RWPE1 (cell line): ENCODE results near the gene MYORG.

Experiments
- CTCF ChIA-PET: fragments of 350-600 bp; sonication (Branson Sonifier 250); formaldehyde crosslinking; extraction: SDS; loops from one replicate; lab custom pipeline; 2021; lab: Yijun Ruan, JAX
- POLR2A ChIA-PET: fragments of 400-600 bp; formaldehyde crosslinking; extraction: SDS; loops from one replicate; lab custom pipeline; 2020; ENCODE audit warnings: antibody characterized with exemption; ENCODE audit not compliant: low non-redundant PET; lab: Yijun Ruan, JAX
- DNase-seq: peaks from one replicate; pipeline ENCODE4 v3.0.0; 2012; ENCODE audit warnings: low spot score
- H3K27ac ChIP-seq: fragments of 450-650 bp; 2 replicates; pipeline ENCODE4 v1.5.1; 2017
- CTCF ChIP-seq: fragments of 450-650 bp; conservative IDR thresholded peaks from 2 replicates; pipeline ENCODE4 v1.5.1; 2017; ENCODE audit warnings: low read depth, mild to moderate bottlenecking

The MYORG gene

GRCh38 chr9:34376596-34377403 lies at the start of gene MYORG:
Gene MYORG (minus strand): TSS chr9:34376898. CDS start chr9:34372943, 3,955 bp downstream.
- peak; percentile 100 for DNase-seq
- ChIA-PET POLR2A (interaction anchor here (0.6 to 1.9 kb wide), 3 partner anchors 43 to 1199 kb away, joined by 3 to 6 read pairs (median 4); no protein-coding TSS in a partner anchor), CTCF (interaction anchor here (0.5 to 6.2 kb wide), 8 partner anchors 13 to 1385 kb away, joined by 3 to 54 read pairs (median 4); no protein-coding TSS in a partner anchor)
- no peak for TF ChIP-seq CTCF
- H3K27ac ChIP-seq: peak within 1 kb of the TSS; percentile 77

DNA sequence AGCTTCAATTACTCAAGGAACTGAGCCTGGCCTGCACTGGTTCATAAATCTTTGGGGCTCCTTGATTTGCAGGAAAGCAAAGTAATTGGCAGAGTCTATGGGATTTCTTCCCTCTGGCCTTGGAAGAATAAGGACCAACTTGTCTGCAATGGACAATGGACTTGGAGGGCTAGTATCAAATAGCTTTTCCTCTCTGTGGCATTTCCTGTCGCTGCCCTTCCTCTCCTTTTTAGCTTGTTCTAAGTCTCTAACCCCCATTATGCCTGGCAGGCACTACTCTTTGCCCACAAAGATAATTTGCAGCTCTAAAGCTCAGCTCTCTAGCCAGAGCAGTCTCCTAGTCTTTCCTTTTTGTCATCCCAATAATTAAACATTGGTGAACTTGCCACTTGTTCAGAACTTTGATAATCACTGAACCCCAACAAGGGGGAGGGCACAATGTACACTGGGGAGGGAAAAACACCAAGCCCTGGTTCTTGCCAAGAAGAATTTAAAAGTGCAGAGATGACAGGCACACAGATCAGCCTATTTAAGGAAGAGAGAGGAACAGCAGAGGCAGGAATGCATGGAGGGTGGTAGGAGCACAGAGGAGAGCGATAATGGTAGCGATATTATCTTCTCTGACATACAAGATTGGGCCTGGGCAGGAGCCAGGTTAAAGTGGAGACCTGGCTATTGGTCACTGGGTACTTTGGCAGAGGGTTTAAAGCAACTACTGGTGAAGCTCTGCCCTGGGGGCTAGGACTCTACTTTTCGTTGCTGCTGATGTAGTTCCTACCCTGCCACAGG lies 43.2 kb upstream of the MYORG start:
- CTCF ChIA-PET: interaction anchor here (2.7 kb wide), 1 partner anchor 16 kb away, joined by 10 read pairs; no protein-coding TSS in a partner anchor
- peak overlapping the region; percentile 33; the same call in 1 of the 2 replicates for H3K27ac ChIP-seq
- POLR2A ChIA-PET: no interaction called here
- DNase-seq: no peak
- no peak for TF ChIP-seq CTCF

DNA sequence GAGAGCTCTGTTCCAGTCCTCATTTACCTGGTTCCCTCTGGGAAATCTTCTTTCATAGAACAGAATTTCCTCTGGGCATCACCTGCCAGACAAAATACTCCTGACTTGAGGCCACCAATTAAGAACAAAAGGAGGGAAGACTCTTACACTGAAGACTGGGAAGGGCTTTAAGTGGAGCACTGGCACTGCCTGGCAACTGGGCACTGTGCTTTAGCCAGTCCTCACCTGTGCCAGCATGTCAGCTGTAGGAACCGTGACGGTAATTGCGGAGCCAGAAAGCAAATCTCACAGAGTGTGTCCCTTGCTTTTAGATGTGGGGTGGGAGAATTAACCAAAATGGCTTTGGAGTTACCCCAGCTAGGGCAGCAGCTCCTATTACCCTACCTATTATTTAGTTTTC lies 41.0 kb upstream of the MYORG start:
- no peak for TF ChIP-seq CTCF
- DNase-seq: no peak
- no peak overlapping the region for H3K27ac ChIP-seq
- CTCF ChIA-PET: interaction anchor here (0.7 to 2.2 kb wide), 4 partner anchors 14 to 174 kb away, joined by 3 to 10 read pairs (median 4); no protein-coding TSS in a partner anchor
- POLR2A ChIA-PET: no interaction called here

- no peak overlapping the region for H3K27ac ChIP-seq
- POLR2A ChIA-PET: no interaction called here
- DNase-seq: peak; percentile 62
- CTCF ChIA-PET: interaction anchor here (1.8 kb wide), 1 partner anchor 10 kb away, joined by 7 read pairs; no protein-coding TSS in a partner anchor
- TF ChIP-seq CTCF: no peak
Measured at GRCh38 chr9:34413231-34413852, 36.6 kb upstream of the MYORG start.

GRCh38 chr9:34412336-34412735 lies 35.6 kb upstream of the MYORG start:
- H3K27ac ChIP-seq: no peak overlapping the region
- ChIA-PET POLR2A (no interaction called here), CTCF (interaction anchor here (1.8 kb wide), 1 partner anchor 9 kb away, joined by 7 read pairs; no protein-coding TSS in a partner anchor)
- DNase-seq: no peak
- TF ChIP-seq CTCF: no peak

DNA sequence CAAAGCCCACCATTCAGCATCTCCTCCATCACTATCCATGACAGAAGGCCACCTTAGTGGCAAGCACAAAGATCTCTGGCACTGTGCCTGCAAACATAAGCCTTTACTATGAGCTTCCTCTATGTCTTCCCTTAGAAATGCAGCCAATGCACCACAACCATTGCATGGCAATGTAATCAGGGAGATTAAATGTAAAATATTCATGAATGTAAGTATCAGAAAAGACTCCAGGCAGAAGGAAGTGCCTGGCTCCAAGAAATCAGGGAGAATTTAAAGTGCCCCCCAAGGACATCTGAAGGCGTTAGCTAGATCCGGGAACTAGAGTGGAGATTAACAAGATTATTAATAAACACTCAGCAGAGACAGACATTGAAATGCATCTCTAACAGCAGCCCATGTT lies 32.5 kb upstream of the MYORG start:
- H3K27ac ChIP-seq: no peak overlapping the region
- TF ChIP-seq CTCF: no peak
- POLR2A ChIA-PET: no interaction called here
- CTCF ChIA-PET: no interaction called here
- no peak for DNase-seq
